Measurements from ENCODE around the gene TRIM28. TPM values are rescaled to one million over a fixed set of nuclear protein-coding genes. Genes with fewer than 3 reads are reported as not detected.
"Not testable (repeated sequence)": the region's sequence is repeated elsewhere in the genome, so short reads cannot be mapped to it uniquely, and the experiment has no call there.

Gene TRIM28
- total RNA-seq, 1 experiment from 2014 or later, result 863 TPM

DNA sequence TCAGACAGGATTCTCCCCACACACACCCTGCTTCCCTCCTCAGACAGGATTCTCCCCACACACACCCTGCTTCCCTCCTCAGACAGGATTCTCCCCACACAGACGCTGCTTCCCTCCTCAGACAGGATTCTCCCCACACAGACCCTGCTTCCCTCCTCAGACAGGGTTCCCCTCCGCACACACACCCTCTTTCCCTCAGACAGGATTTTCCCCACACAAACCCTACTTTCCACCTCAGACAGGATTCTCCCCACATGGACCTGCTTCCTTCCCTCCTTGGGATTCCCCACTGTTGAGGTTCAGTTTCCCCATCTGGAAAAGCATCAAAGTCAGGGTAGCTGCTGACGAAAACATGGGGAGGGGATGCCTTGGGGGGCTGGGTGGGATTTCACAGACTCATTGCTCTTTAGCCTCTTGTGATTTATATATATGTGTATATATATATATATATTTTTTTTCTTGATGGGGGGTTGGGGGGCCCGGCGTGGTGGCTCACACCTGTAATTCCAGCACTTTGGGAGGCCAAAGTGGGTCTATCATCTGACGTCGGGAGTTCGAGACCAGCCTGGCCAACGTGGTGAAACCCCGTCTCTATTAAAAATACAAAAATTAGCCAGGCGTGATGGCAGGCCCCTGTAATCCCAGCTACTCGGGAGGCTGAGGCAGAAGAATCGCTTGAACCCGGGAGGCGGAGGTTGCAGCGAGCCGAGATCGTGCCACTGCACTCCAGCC, 1.1 kb upstream of the TRIM28 start:
- H3K9me3 ChIP-seq; DNase-seq; BruUV-seq (replicated peaks); H3K9me3 Mint-ChIP-seq (ENCODE audit: unreplicated experiment); intact Hi-C loops (cut with micrococcal nuclease; ENCODE audit: unreplicated experiment); H3K27me3 ChIP-seq (replicated peaks; ENCODE audit: control insufficient read depth, insufficient read depth, low read length); H3K27me3 Mint-ChIP-seq (ENCODE audit: insufficient read depth, unreplicated experiment): not testable (repeated sequence)
- Mint-ChIP-seq H3K4me1 (ENCODE audit: low read depth, unreplicated experiment) (peaks cover 20% of the 10 kb centered on the region), H3K4me3 (ENCODE audit: unreplicated experiment) (peak overlapping the region; percentile 16), H3K27ac (ENCODE audit: unreplicated experiment) (peak overlapping the region; percentile 97), H3K36me3 (ENCODE audit: insufficient read depth, unreplicated experiment) (peaks cover 54% of the 10 kb centered on the region)
- CTCF ChIA-PET, result interaction anchor here (1.4 to 1.6 kb wide), 3 partner anchors 16 to 33 kb away, joined by 3 to 22 read pairs (median 6); partner anchors contain the start of gene ZBTB45
- Histone ChIP-seq H3K4me3 (ENCODE audit: low read depth, low read length) (peak overlapping the region; percentile 54), H3K4me1 (peaks cover 11% of the 10 kb centered on the region), H3K36me3 (ENCODE audit: control insufficient read depth, insufficient read depth, low read length) (peaks cover 13% of the 10 kb centered on the region)
- POLR2A ChIA-PET, result interaction anchor here (1.4 kb wide), 2 partner anchors 23 to 33 kb away, joined by 21 to 37 read pairs; partner anchors contain the start of gene ZBTB45

DNA sequence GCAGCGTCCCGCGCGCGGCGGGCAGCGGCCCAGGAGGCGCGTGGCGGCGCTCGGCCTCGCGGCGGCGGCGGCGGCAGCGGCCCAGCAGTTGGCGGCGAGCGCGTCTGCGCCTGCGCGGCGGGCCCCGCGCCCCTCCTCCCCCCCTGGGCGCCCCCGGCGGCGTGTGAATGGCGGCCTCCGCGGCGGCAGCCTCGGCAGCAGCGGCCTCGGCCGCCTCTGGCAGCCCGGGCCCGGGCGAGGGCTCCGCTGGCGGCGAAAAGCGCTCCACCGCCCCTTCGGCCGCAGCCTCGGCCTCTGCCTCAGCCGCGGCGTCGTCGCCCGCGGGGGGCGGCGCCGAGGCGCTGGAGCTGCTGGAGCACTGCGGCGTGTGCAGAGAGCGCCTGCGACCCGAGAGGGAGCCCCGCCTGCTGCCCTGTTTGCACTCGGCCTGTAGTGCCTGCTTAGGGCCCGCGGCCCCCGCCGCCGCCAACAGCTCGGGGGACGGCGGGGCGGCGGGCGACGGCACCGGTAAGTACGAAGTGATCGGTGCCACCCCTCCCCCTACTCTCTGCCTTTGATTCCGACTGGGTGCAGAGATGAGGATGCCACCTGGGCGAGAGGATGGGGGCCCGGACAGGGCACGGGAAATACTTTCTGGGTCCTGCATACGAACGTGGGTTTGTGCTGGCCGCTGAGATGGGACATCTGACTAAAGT, 874 bp downstream of the TRIM28 start:
- Histone ChIP-seq H3K9me3 (no peaks in the 10 kb centered on the region), H3K4me1 (peaks cover 11% of the 10 kb centered on the region), H3K27me3 (replicated peaks; ENCODE audit: control insufficient read depth, insufficient read depth, low read length) (no peaks in the 10 kb centered on the region), H3K36me3 (ENCODE audit: control insufficient read depth, insufficient read depth, low read length) (peaks cover 23% of the 10 kb centered on the region), H3K4me3 (ENCODE audit: low read depth, low read length) (peak overlapping the region; percentile 87)
- intact Hi-C loops (cut with micrococcal nuclease; ENCODE audit: unreplicated experiment), result loop anchor here (1.0 kb wide), 5 partner anchors 11 to 157 kb away; partner anchors contain the start of genes CHMP2A, RPS5 and ZBTB45
- H3K27ac Mint-ChIP-seq (ENCODE audit: unreplicated experiment), result peak overlapping the region; percentile 97
- H3K27me3 Mint-ChIP-seq (ENCODE audit: insufficient read depth, unreplicated experiment), result peaks cover 9% of the 10 kb centered on the region
- ChIA-PET CTCF (interaction anchor here (1.0 to 1.6 kb wide), 7 partner anchors 10 to 31 kb away, joined by 3 to 22 read pairs (median 5); partner anchors contain the start of genes CHMP2A and ZBTB45), POLR2A (interaction anchor here (0.5 to 1.4 kb wide), 12 partner anchors 9 to 197 kb away, joined by 3 to 40 read pairs (median 6); partner anchors contain the start of genes CHMP2A, ZBTB45, ZNF497 and ZNF584)
- H3K9me3 Mint-ChIP-seq (ENCODE audit: unreplicated experiment), result no peaks in the 10 kb centered on the region
- BruUV-seq (replicated peaks), result no TSS peak
- TF ChIP-seq, protein P1, sequence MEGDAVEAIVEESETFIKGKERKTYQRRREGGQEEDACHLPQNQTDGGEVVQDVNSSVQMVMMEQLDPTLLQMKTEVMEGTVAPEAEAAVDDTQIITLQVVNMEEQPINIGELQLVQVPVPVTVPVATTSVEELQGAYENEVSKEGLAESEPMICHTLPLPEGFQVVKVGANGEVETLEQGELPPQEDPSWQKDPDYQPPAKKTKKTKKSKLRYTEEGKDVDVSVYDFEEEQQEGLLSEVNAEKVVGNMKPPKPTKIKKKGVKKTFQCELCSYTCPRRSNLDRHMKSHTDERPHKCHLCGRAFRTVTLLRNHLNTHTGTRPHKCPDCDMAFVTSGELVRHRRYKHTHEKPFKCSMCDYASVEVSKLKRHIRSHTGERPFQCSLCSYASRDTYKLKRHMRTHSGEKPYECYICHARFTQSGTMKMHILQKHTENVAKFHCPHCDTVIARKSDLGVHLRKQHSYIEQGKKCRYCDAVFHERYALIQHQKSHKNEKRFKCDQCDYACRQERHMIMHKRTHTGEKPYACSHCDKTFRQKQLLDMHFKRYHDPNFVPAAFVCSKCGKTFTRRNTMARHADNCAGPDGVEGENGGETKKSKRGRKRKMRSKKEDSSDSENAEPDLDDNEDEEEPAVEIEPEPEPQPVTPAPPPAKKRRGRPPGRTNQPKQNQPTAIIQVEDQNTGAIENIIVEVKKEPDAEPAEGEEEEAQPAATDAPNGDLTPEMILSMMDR (IDR thresholded peaks at IDR 0.05; ENCODE audit: insufficient read depth in 1 of 2, low read depth in 1 of 2, low read length in 1 of 2, severe bottlenecking in 1 of 2, unreplicated experiment in 1 of 2), result no peak
- peaks cover 14% of the 10 kb centered on the region for H3K4me1 Mint-ChIP-seq (ENCODE audit: low read depth, unreplicated experiment)
- peaks cover 60% of the 10 kb centered on the region for H3K36me3 Mint-ChIP-seq (ENCODE audit: insufficient read depth, unreplicated experiment)
- peak overlapping the region; percentile 92 for H3K4me3 Mint-ChIP-seq (ENCODE audit: unreplicated experiment)
- no peak for DNase-seq

DNA sequence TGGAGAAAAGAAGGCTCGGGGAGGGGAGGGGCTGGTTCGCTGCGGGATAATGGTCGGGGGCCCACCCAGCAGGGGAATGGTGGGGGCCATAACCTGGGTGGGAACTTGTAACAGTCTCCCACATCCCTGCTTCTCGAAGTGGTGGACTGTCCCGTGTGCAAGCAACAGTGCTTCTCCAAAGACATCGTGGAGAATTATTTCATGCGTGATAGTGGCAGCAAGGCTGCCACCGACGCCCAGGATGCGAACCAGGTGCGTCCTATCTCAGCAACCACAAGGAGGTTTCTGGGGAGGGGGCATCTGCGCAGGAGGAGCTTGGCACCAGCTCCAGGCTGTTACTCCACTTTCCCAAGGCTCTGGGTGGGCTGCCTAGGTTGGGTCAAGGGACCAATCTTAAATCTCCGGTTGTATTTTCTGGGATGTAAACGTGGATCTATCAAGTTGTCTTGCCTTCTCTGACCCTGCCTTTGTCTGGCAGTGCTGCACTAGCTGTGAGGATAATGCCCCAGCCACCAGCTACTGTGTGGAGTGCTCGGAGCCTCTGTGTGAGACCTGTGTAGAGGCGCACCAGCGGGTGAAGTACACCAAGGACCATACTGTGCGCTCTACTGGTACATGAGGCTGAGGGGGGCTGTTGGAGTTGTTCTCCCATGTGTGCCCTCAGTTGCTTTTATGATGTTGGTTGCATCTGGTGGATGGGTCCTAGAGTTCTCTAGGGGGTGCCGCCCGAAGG, 1.6 kb downstream of the TRIM28 start:
- no peak for DNase-seq
- Mint-ChIP-seq H3K27me3 (ENCODE audit: insufficient read depth, unreplicated experiment) (peaks cover 9% of the 10 kb centered on the region), H3K36me3 (ENCODE audit: insufficient read depth, unreplicated experiment) (peaks cover 67% of the 10 kb centered on the region), H3K4me3 (ENCODE audit: unreplicated experiment) (peak overlapping the region; percentile 92), H3K4me1 (ENCODE audit: low read depth, unreplicated experiment) (peaks cover 14% of the 10 kb centered on the region), H3K9me3 (ENCODE audit: unreplicated experiment) (no peaks in the 10 kb centered on the region), H3K27ac (ENCODE audit: unreplicated experiment) (peak overlapping the region; percentile 82)
- Histone ChIP-seq H3K4me3 (ENCODE audit: low read depth, low read length) (peak overlapping the region; percentile 87), H3K27me3 (replicated peaks; ENCODE audit: control insufficient read depth, insufficient read depth, low read length) (no peaks in the 10 kb centered on the region), H3K36me3 (ENCODE audit: control insufficient read depth, insufficient read depth, low read length) (peaks cover 23% of the 10 kb centered on the region), H3K9me3 (no peaks in the 10 kb centered on the region), H3K4me1 (peaks cover 11% of the 10 kb centered on the region)
- POLR2A ChIA-PET, result interaction anchor here (0.5 to 0.6 kb wide), 2 partner anchors 11 to 153 kb away, joined by 3 read pairs; no protein-coding TSS in a partner anchor
- TF ChIP-seq, protein P1 (IDR thresholded peaks at IDR 0.05; ENCODE audit: insufficient read depth in 1 of 2, low read depth in 1 of 2, low read length in 1 of 2, severe bottlenecking in 1 of 2, unreplicated experiment in 1 of 2), result no peak
- no TSS peak for BruUV-seq (replicated peaks)
- intact Hi-C loops (cut with micrococcal nuclease; ENCODE audit: unreplicated experiment), result no loop called here
- CTCF ChIA-PET, result interaction anchor here (0.5 kb wide), 1 partner anchor 31 kb away, joined by 7 read pairs; no protein-coding TSS in a partner anchor
